Coronary artery (tissue), 2 donors: ENCODE data around the gene CCSER1.

Experiments used
- DNase-seq: peaks from one replicate; pipeline ENCODE4 v3.0.0-alpha.2; 2017; ENCODE audit warnings: low spot score
- H3K27ac ChIP-seq, 2 donors: fragments of 200-600 bp; sonication (generic); one replicate each; pipeline ENCODE4 v1.5.1; 2016 to 2019
- H3K4me3 ChIP-seq: fragments of 200-600 bp; sonication (generic); 2 replicates; pipeline ENCODE4 v1.5.1; 2016; ENCODE audit warnings: mild to moderate bottlenecking, moderate library complexity
- CTCF ChIP-seq: fragments of 200-600 bp; sonication (generic); IDR thresholded peaks from one replicate; pipeline ENCODE4 v1.5.1; 2019; ENCODE audit warnings: antibody characterized with exemption

Gene CCSER1

GRCh38 chr4:90544532-90545045 is 417.4 kb downstream of the CCSER1 start:
- DNase-seq: no peak
- TF ChIP-seq CTCF: no peak
- Histone ChIP-seq H3K4me3 (no peak overlapping the region), H3K27ac (no peak overlapping the region)

- no peak overlapping the region for H3K27ac ChIP-seq
- no peak for DNase-seq
- TF ChIP-seq CTCF: no peak
- no peak overlapping the region for H3K4me3 ChIP-seq
Measured at GRCh38 chr4:90545380-90545779, 418.2 kb downstream of the CCSER1 start.

- TF ChIP-seq CTCF: no peak
- no peak overlapping the region for H3K4me3 ChIP-seq
- no peak overlapping the region for H3K27ac ChIP-seq
- DNase-seq: no peak
Measured at GRCh38 chr4:90546114-90546513, 418.9 kb downstream of the CCSER1 start.

- Histone ChIP-seq H3K4me3 (no peak overlapping the region), H3K27ac (no peak overlapping the region)
- DNase-seq: no peak
- TF ChIP-seq CTCF: no peak
Measured at GRCh38 chr4:90570615-90571014, 443.4 kb downstream of the CCSER1 start.

GRCh38 chr4:90572996-90573395 is 445.8 kb downstream of the CCSER1 start:
- DNase-seq: no peak
- H3K4me3 ChIP-seq: no peak overlapping the region
- H3K27ac ChIP-seq: no peak overlapping the region
- no peak for TF ChIP-seq CTCF

- TF ChIP-seq CTCF: no peak
- no peak overlapping the region for H3K27ac ChIP-seq
- no peak for DNase-seq
Measured at GRCh38 chr4:90575371-90575770, 448.2 kb downstream of the CCSER1 start.

GRCh38 chr4:90580326-90580725 is 453.1 kb downstream of the CCSER1 start:
- Histone ChIP-seq H3K4me3 (no peak overlapping the region), H3K27ac (no peak overlapping the region)
- no peak for TF ChIP-seq CTCF
- no peak for DNase-seq

More at GRCh38 chr4:90575371-90575770, 448.2 kb downstream of the CCSER1 start:
- no peak overlapping the region for H3K4me3 ChIP-seq
